H1 (cell line): ENCODE results near the gene EIPR1. TPM values are rescaled to one million over a fixed set of nuclear protein-coding genes. Genes with fewer than 3 reads are reported as not detected.

ENCODE experiments used
- EGR1 ChIP-seq: IDR thresholded peaks from 2 replicates; pipeline ENCODE4 v1.6.1; 2011; ENCODE audit warnings: low read depth, low read length, borderline replicate concordance
- HDAC6 ChIP-seq: IDR thresholded peaks from one replicate; pipeline ENCODE4 v1.7.1; 2012; ENCODE audit warnings: low read depth, mild to moderate bottlenecking, inconsistent platforms, low read length, moderate library complexity
- RBBP5 ChIP-seq: IDR thresholded peaks from 2 replicates; pipeline ENCODE4 v1.7.1; 2012; ENCODE audit warnings: low read depth, mild to moderate bottlenecking, inconsistent platforms, low read length, moderate library complexity, borderline replicate concordance
- polyA plus RNA-seq, 7 experiments: library from polyadenylated mRNA; depleted of rRNA in 3 of 7; stranded (reverse) in 5 of 7; unstranded in 2 of 7; fragments of >200 nt in 5 of 7; fragments of 200-250 nt in 2 of 7; gene quantifications; 1 replicate in 5 of 7; 2 replicates in 1 of 7; 4 replicates in 1 of 7; pipeline versions ENCODE4 v1.2.1 to v1.2.3, GENCODE V29; 2011 to 2013; ENCODE audit warnings: missing spikeins in 2 of 7, mixed read lengths in 2 of 7
- total RNA-seq: library from RNA; stranded (reverse); fragmentation: NEBNext Ultra II Directional; extraction: Animal tissue kit (Norgen Biotek cat#: 25700); gene quantifications from 2 replicates; pipeline ENCODE4 v1.2.1, GENCODE V29; 2021

Gene EIPR1
- total and polyA plus RNA-seq, 2 of the 8 experiments (the other 6 are each of a cell fraction or from before 2014, with no cell fraction given), result 26.3 to 56.4 TPM

DNA sequence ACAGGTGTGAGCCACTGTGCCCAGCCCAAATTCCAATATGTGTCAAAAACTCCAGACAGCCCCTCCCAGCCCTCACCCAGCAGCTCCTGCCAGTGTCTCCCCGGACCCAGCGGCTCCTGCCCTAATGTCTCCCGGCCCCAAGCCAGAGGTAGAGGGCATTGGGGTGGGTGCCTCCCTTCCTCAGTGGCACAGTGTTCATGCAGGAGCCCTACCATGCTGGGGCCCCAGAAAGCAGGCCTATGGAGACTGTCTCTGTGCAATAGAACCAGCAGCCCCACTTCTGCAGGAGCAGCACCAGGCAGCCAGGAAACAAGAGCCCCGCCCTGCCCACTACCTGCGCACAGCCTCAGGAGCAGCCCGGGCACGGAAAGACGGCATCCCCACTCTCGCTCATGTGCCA lies 70.4 kb downstream of the EIPR1 start (continued):
- TF ChIP-seq HDAC6 (no peak), EGR1 (no peak), RBBP5 (no peak)
